Effector memory CD4-positive, alpha-beta T cell (primary cell): ENCODE data around the gene GRIK5.

ENCODE experiments used
- DNase-seq, 3 donors: peaks; one replicate each; pipeline ENCODE4 v3.0.0-alpha.2; 2020
- H3K27ac ChIP-seq: 2 replicates; pipeline ENCODE4 v1.7.0; 2013; ENCODE audit warnings: mild to moderate bottlenecking, low read length, moderate library complexity; ENCODE audit not compliant: insufficient read depth, poor library complexity, severe bottlenecking
- H3K27me3 ChIP-seq: replicated peaks from 2 replicates; pipeline ENCODE4 v1.7.0; 2013; ENCODE audit warnings: mild to moderate bottlenecking, low read length; ENCODE audit not compliant: insufficient read depth, control insufficient read depth, poor library complexity, severe bottlenecking
- H3K36me3 ChIP-seq: 2 replicates; pipeline ENCODE4 v1.7.0; 2013; ENCODE audit warnings: mild to moderate bottlenecking, low read length, moderate library complexity; ENCODE audit not compliant: control insufficient read depth, insufficient read depth
- H3K4me1 ChIP-seq: 2 replicates; pipeline ENCODE4 v1.7.0; 2013; ENCODE audit warnings: low read length, mild to moderate bottlenecking; ENCODE audit not compliant: control insufficient read depth, insufficient read depth, poor library complexity, severe bottlenecking
- H3K4me3 ChIP-seq: 2 replicates; pipeline ENCODE4 v1.7.0; 2013; ENCODE audit warnings: low read length, low read depth, mild to moderate bottlenecking; ENCODE audit not compliant: insufficient read depth, poor library complexity, severe bottlenecking
- H3K9me3 ChIP-seq: 2 replicates; pipeline ENCODE4 v1.7.0; 2013; ENCODE audit warnings: mild to moderate bottlenecking, low read length, moderate library complexity; ENCODE audit not compliant: control insufficient read depth

Gene GRIK5

GRCh38 chr19:42088471-42089190, 18.6 kb upstream of the GRIK5 start:
- H3K4me1 ChIP-seq: peaks cover 6% of the 10 kb centered on the region
- no peak overlapping the region for H3K4me3 ChIP-seq
- H3K27ac ChIP-seq: no peak overlapping the region
- no peak for DNase-seq
- no peaks in the 10 kb centered on the region for H3K27me3 ChIP-seq
- H3K9me3 ChIP-seq: no peaks in the 10 kb centered on the region
- peaks cover 2% of the 10 kb centered on the region for H3K36me3 ChIP-seq

DNA sequence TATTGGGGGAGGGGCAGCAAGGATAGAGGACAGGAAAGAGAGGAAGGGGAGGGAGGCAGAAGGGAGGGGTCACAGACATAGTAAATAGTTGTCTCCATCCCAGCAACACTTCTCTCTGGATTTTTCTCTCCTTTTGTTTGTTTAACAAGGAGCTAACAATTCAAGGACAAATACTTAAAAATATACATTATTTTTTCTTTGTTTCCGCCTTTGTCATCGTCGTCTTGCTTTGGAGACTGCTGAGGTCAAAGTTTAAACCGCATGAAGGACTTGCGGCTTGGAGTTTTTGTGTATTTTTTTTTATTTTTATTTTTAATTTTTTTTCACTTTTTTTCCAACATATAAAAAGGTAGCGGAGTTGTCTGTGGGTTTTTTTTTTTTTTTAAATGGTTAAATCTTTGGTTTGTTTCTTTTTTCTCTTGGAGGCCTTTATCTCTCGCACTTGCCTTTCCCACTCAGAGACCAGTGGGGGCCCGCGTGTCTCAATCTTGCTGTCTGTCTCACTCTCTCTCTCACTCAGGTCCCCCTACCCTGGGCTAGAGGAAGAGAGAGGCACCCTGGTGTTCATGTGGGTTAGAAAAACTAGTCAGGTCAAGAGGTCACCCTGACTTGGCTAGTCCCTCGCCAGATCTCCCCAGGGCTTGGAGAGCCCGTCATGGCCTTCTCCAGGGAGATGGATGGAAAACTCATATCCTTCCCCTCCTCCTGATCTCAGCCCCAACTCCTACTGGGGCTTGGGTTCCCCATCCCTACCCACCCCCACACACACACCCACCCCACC, 17.0 kb upstream of the GRIK5 start:
- no peaks in the 10 kb centered on the region for H3K9me3 ChIP-seq
- no peak for DNase-seq
- no peak overlapping the region for H3K4me3 ChIP-seq
- no peaks in the 10 kb centered on the region for H3K27me3 ChIP-seq
- no peak overlapping the region for H3K27ac ChIP-seq
- H3K4me1 ChIP-seq: peaks cover 6% of the 10 kb centered on the region
- no peaks in the 10 kb centered on the region for H3K36me3 ChIP-seq

DNA sequence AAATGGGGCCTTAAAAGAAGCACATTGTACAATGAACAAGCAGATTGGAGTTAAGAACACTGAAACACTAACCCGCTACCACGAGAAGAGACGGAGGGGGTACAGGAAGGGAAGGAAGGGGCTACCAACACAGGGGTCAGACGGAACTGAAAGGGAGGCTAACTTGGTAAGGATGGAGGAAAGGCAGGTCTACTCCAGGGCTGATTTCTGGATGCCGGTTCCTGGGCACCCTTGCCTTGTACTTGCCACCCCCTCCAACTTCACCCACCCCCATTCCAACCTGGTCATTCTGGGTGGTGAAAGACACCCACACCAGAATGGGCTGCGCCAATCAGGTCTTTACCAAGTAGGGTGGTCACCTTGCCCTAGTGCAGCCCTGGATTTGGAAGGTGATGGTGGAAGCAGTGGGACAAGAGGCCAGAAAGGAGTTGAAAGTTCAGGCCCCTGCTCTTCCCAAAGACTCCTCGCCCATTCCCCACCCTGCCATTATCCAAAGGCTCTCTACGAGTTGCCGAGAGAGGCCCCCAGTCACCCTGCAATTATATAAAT, 16.3 kb upstream of the GRIK5 start:
- H3K4me3 ChIP-seq: no peak overlapping the region
- H3K27me3 ChIP-seq: no peaks in the 10 kb centered on the region
- no peaks in the 10 kb centered on the region for H3K9me3 ChIP-seq
- DNase-seq: no peak
- H3K27ac ChIP-seq: no peak overlapping the region
- peaks cover 5% of the 10 kb centered on the region for H3K36me3 ChIP-seq
- peaks cover 6% of the 10 kb centered on the region for H3K4me1 ChIP-seq

GRCh38 chr19:42083537-42083936, 13.5 kb upstream of the GRIK5 start:
- no peak for DNase-seq
- Histone ChIP-seq H3K4me1 (peaks cover under 1% of the 10 kb centered on the region), H3K36me3 (peaks cover 33% of the 10 kb centered on the region), H3K27me3 (no peaks in the 10 kb centered on the region), H3K4me3 (no peak overlapping the region), H3K27ac (no peak overlapping the region), H3K9me3 (no peaks in the 10 kb centered on the region)

GRCh38 chr19:42081584-42082203, 11.7 kb upstream of the GRIK5 start:
- H3K4me1 ChIP-seq: peaks cover 8% of the 10 kb centered on the region
- H3K4me3 ChIP-seq: no peak overlapping the region
- no peaks in the 10 kb centered on the region for H3K9me3 ChIP-seq
- H3K27ac ChIP-seq: no peak overlapping the region
- H3K36me3 ChIP-seq: peaks cover 38% of the 10 kb centered on the region
- no peaks in the 10 kb centered on the region for H3K27me3 ChIP-seq
- no peak for DNase-seq

DNA sequence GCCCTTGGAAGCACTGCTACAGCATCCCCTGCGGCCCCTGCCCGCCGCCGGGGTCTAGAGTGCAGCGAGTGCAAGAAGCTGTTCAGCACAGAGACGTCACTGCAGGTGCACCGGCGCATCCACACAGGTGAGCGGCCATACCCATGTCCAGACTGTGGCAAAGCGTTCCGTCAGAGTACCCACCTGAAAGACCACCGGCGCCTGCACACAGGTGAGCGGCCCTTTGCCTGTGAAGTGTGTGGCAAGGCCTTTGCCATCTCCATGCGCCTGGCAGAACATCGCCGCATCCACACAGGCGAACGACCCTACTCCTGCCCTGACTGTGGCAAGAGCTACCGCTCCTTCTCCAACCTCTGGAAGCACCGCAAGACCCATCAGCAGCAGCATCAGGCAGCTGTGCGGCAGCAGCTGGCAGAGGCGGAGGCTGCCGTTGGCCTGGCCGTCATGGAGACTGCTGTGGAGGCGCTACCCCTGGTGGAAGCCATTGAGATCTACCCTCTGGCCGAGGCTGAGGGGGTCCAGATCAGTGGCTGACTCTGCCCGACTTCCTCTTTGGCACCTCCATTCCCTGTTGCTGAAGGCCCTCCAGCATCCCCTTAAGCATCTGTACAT, 10.9 kb upstream of the GRIK5 start:
- H3K27ac ChIP-seq: no peak overlapping the region

GRCh38 chr19:42079886-42080763, 10.1 kb upstream of the GRIK5 start:
- H3K27ac ChIP-seq: no peak overlapping the region
- peaks cover 12% of the 10 kb centered on the region for H3K4me1 ChIP-seq
- no peak for DNase-seq

More for the DNA sequence above, 10.9 kb upstream of the GRIK5 start:
- H3K9me3 ChIP-seq: no peaks in the 10 kb centered on the region
- H3K27me3 ChIP-seq: no peaks in the 10 kb centered on the region
- H3K4me3 ChIP-seq: no peak overlapping the region
- peaks cover 38% of the 10 kb centered on the region for H3K36me3 ChIP-seq
- H3K4me1 ChIP-seq: peaks cover 12% of the 10 kb centered on the region
- no peak for DNase-seq

GRCh38 chr19:42079276-42079669, 9.3 kb upstream of the GRIK5 start:
- Histone ChIP-seq H3K27me3 (no peaks in the 10 kb centered on the region), H3K9me3 (no peaks in the 10 kb centered on the region), H3K4me1 (peaks cover 15% of the 10 kb centered on the region), H3K36me3 (peaks cover 38% of the 10 kb centered on the region), H3K4me3 (no peak overlapping the region), H3K27ac (no peak overlapping the region)
- no peak for DNase-seq

More at GRCh38 chr19:42079886-42080763, 10.1 kb upstream of the GRIK5 start:
- no peak overlapping the region for H3K4me3 ChIP-seq
- H3K9me3 ChIP-seq: no peaks in the 10 kb centered on the region
- H3K27me3 ChIP-seq: no peaks in the 10 kb centered on the region
- peaks cover 38% of the 10 kb centered on the region for H3K36me3 ChIP-seq
